Mammary epithelial cell (primary cell): ENCODE results near the gene TYMS.

Experiments
- EZH2 ChIP-seq: IDR thresholded peaks from 2 replicates; pipeline ENCODE4 v1.6.1; 2012; ENCODE audit warnings: low read length, inconsistent platforms, borderline replicate concordance
- TF ChIP-seq, protein P1 (sequence below), 2 donors: IDR thresholded peaks in 1 of 2; conservative IDR thresholded peaks in 1 of 2; 2 replicates each; pipeline ENCODE4 v1.5.1; 2011 to 2012; ENCODE audit warnings: inconsistent platforms in 2 of 2, low read length in 2 of 2, mild to moderate bottlenecking in 2 of 2, control low read depth in 1 of 2, low read depth in 1 of 2; ENCODE audit not compliant: insufficient read depth in 1 of 2; ENCODE audit errors: extremely low read depth in 1 of 2

DNA sequence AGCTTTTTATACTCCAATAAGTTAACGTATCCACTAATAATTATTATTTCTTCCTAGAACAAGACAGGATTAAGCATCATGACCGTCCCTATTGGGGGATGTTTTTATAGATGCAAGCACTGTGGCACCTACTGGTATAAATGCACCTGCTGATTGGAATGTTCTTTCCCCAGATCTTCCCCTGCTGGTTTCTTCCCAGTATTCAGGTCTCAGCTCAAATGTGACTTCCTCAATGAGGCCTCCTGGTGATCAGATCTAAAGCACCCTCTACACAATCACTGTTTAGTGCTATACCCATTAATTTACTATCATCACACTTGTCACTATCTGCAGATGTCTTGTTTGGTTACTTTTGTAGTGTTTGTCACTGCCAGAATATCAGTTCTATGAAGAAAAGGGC is 3.9 kb upstream of the TYMS start:
- TF ChIP-seq, protein P1, sequence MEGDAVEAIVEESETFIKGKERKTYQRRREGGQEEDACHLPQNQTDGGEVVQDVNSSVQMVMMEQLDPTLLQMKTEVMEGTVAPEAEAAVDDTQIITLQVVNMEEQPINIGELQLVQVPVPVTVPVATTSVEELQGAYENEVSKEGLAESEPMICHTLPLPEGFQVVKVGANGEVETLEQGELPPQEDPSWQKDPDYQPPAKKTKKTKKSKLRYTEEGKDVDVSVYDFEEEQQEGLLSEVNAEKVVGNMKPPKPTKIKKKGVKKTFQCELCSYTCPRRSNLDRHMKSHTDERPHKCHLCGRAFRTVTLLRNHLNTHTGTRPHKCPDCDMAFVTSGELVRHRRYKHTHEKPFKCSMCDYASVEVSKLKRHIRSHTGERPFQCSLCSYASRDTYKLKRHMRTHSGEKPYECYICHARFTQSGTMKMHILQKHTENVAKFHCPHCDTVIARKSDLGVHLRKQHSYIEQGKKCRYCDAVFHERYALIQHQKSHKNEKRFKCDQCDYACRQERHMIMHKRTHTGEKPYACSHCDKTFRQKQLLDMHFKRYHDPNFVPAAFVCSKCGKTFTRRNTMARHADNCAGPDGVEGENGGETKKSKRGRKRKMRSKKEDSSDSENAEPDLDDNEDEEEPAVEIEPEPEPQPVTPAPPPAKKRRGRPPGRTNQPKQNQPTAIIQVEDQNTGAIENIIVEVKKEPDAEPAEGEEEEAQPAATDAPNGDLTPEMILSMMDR (conservative IDR thresholded peaks at IDR 0.05 in 1 of 2, IDR thresholded peaks at IDR 0.05 in 1 of 2; ENCODE audit: extremely low read depth in 1 of 2, insufficient read depth in 1 of 2, low read depth in 1 of 2, low read length in 2 of 2), result no peak
- no peak for TF ChIP-seq EZH2
